ENCODE measurements around the gene DPPA2. TPM values are rescaled to one million over a fixed set of nuclear protein-coding genes. Genes with fewer than 3 reads are reported as not detected.

DPPA2 gene
- total RNA-seq, 1 experiment from 2014 or later: 15.0 TPM

DNA sequence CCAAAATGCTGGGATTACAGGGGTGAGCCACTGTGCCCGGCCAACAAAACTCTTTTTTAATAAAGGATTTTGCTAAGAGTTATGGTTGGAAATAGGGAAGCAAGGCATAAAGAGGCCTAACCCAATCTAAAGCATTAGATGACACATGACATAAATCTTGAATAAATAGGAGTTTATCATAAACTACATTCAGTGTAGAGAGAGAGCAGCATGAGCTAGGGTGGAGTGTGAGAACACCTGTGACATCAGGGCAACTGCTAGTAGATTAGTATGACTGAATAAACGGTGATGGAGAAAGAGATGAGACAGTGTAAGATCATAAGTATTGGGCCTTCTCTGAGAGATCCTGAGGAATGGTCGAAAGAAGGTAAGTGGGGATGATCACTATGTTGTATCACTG lies 63.7 kb downstream of the DPPA2 start:
- H3K9me3 Mint-ChIP-seq: peaks cover 8% of the 10 kb centered on the region
- ATAC-seq (no peak), DNase-seq (ENCODE audit: low spot score) (no peak)
- H3K27me3 Mint-ChIP-seq (ENCODE audit: low read depth): no peaks in the 10 kb centered on the region
- H3K27ac Mint-ChIP-seq: no peak overlapping the region; the same call in 1 of the 2 replicates
- no peak overlapping the region for H3K4me3 Mint-ChIP-seq
- ChIA-PET CTCF (no interaction called here), POLR2A (no interaction called here)
- H3K4me1 Mint-ChIP-seq: no peaks in the 10 kb centered on the region
- TF ChIP-seq, protein P1, sequence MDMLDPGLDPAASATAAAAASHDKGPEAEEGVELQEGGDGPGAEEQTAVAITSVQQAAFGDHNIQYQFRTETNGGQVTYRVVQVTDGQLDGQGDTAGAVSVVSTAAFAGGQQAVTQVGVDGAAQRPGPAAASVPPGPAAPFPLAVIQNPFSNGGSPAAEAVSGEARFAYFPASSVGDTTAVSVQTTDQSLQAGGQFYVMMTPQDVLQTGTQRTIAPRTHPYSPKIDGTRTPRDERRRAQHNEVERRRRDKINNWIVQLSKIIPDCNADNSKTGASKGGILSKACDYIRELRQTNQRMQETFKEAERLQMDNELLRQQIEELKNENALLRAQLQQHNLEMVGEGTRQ (CRISPR knock-in tag; IDR thresholded peaks at IDR 0.05): no peak
- no peak for TF ChIP-seq PRRX2 (CRISPR knock-in tag; IDR thresholded peaks at IDR 0.05)
- TF ChIP-seq ZNF263 (CRISPR knock-in tag; IDR thresholded peaks at IDR 0.05; ENCODE audit: low read depth): no peak
- TF ChIP-seq CBFB (CRISPR knock-in tag; IDR thresholded peaks at IDR 0.05; ENCODE audit: low read depth): no peak
- TF ChIP-seq, protein P2, sequence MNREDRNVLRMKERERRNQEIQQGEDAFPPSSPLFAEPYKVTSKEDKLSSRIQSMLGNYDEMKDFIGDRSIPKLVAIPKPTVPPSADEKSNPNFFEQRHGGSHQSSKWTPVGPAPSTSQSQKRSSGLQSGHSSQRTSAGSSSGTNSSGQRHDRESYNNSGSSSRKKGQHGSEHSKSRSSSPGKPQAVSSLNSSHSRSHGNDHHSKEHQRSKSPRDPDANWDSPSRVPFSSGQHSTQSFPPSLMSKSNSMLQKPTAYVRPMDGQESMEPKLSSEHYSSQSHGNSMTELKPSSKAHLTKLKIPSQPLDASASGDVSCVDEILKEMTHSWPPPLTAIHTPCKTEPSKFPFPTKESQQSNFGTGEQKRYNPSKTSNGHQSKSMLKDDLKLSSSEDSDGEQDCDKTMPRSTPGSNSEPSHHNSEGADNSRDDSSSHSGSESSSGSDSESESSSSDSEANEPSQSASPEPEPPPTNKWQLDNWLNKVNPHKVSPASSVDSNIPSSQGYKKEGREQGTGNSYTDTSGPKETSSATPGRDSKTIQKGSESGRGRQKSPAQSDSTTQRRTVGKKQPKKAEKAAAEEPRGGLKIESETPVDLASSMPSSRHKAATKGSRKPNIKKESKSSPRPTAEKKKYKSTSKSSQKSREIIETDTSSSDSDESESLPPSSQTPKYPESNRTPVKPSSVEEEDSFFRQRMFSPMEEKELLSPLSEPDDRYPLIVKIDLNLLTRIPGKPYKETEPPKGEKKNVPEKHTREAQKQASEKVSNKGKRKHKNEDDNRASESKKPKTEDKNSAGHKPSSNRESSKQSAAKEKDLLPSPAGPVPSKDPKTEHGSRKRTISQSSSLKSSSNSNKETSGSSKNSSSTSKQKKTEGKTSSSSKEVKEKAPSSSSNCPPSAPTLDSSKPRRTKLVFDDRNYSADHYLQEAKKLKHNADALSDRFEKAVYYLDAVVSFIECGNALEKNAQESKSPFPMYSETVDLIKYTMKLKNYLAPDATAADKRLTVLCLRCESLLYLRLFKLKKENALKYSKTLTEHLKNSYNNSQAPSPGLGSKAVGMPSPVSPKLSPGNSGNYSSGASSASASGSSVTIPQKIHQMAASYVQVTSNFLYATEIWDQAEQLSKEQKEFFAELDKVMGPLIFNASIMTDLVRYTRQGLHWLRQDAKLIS (CRISPR knock-in tag; IDR thresholded peaks at IDR 0.05; ENCODE audit: borderline replicate concordance): no peak
- no peak for TF ChIP-seq ATF1 (CRISPR knock-in tag; IDR thresholded peaks at IDR 0.05)
- TF ChIP-seq RORB (CRISPR knock-in tag; IDR thresholded peaks at IDR 0.05): no peak
- no peak for TF ChIP-seq ZNF396 (CRISPR knock-in tag; IDR thresholded peaks at IDR 0.05; ENCODE audit: borderline replicate concordance)
- no peak for TF ChIP-seq ZNF232 (CRISPR knock-in tag; IDR thresholded peaks at IDR 0.05)
- TF ChIP-seq NR2C2 (CRISPR knock-in tag; IDR thresholded peaks at IDR 0.05): no peak
- TF ChIP-seq, protein P3, sequence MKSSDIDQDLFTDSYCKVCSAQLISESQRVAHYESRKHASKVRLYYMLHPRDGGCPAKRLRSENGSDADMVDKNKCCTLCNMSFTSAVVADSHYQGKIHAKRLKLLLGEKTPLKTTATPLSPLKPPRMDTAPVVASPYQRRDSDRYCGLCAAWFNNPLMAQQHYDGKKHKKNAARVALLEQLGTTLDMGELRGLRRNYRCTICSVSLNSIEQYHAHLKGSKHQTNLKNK (CRISPR knock-in tag; IDR thresholded peaks at IDR 0.05): no peak
- TF ChIP-seq, protein P4, sequence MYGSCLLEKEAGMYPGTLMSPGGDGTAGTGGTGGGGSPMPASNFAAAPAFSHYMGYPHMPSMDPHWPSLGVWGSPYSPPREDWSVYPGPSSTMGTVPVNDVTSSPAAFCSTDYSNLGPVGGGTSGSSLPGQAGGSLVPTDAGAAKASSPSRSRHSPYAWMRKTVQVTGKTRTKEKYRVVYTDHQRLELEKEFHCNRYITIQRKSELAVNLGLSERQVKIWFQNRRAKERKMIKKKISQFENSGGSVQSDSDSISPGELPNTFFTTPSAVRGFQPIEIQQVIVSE (CRISPR knock-in tag; IDR thresholded peaks at IDR 0.05; ENCODE audit: borderline replicate concordance): no peak
- no peaks in the 10 kb centered on the region for H3K36me3 Mint-ChIP-seq

Other genes starting within 250 kb of the DPPA2 start
- gene MORC1, start 198.4 kb downstream of the DPPA2 start, total RNA-seq (2021): not detected in 3 replicates
- not detected in 3 replicates for gene C3orf85, start 179.8 kb downstream of the DPPA2 start, total RNA-seq (2021)
- gene DPPA4, start 21.0 kb upstream of the DPPA2 start, total RNA-seq (2021): 774 to 901 TPM (median 898 TPM) in 3 replicates